ENCODE results near the gene PIAS4.

- TF ChIP-seq, protein P1, sequence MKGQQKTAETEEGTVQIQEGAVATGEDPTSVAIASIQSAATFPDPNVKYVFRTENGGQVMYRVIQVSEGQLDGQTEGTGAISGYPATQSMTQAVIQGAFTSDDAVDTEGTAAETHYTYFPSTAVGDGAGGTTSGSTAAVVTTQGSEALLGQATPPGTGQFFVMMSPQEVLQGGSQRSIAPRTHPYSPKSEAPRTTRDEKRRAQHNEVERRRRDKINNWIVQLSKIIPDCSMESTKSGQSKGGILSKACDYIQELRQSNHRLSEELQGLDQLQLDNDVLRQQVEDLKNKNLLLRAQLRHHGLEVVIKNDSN (CRISPR knock-in tag; IDR thresholded peaks at IDR 0.05), result no peak
- TF ChIP-seq, protein P2, sequence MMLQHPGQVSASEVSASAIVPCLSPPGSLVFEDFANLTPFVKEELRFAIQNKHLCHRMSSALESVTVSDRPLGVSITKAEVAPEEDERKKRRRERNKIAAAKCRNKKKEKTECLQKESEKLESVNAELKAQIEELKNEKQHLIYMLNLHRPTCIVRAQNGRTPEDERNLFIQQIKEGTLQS (IDR thresholded peaks at IDR 0.05), result no peak
- TF ChIP-seq, protein P2 (CRISPR knock-in tag; conservative IDR thresholded peaks at IDR 0.05), result no peak
- TF ChIP-seq SMARCA5 (IDR thresholded peaks at IDR 0.05), result no peak
Measured at GRCh38 chr19:4012975-4013634, 5.6 kb downstream of the PIAS4 start.
